Measurements from ENCODE around the gene BBS2.

The BBS2 gene

DNA sequence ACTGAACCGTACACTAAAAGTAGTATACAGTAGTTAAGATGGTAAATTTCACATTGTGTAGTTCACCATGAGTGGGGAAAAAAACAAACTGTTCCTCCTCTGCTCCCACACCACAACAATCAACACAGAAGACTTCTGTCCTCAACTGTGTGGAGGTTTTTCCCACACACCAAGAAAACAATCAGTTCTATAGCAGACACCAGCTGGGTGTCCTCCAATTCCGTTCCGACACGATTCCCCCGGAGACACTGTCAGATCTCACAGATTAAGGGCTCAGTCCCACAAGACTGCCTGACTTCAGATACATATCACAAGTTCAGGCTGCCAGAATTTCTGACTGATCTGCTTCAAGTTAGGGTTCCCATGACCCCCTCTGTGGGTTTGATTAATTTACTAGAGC, 31.8 kb downstream of the BBS2 start:
- Histone ChIP-seq H3K9ac (ENCODE audit: insufficient read length, low read depth) (no peak overlapping the region), H3K36me3 (ENCODE audit: insufficient read depth, insufficient read length, low read length) (peaks cover 4% of the 10 kb centered on the region), H3K9me3 (ENCODE audit: insufficient read depth, low read length) (no peaks in the 10 kb centered on the region; the same call in 1 of the 2 replicates), H3K27me3 (ENCODE audit: insufficient read depth, insufficient read length) (no peaks in the 10 kb centered on the region), H3K4me1 (ENCODE audit: insufficient read depth, insufficient read length) (no peaks in the 10 kb centered on the region), H3K4me3 (ENCODE audit: insufficient read length, low read depth) (no peak overlapping the region)
- DNase-seq (ENCODE audit: low read depth, low spot score): no peak
- no peak for TF ChIP-seq ZNF274 (IDR thresholded peaks at IDR 0.05; ENCODE audit: low read depth, low read length)
- TF ChIP-seq YY1 (IDR thresholded peaks at IDR 0.05; ENCODE audit: insufficient read depth, insufficient read length): no peak
- TF ChIP-seq SUZ12 (IDR thresholded peaks at IDR 0.05; ENCODE audit: extremely low read depth, insufficient read depth, insufficient read length): no peak

DNA sequence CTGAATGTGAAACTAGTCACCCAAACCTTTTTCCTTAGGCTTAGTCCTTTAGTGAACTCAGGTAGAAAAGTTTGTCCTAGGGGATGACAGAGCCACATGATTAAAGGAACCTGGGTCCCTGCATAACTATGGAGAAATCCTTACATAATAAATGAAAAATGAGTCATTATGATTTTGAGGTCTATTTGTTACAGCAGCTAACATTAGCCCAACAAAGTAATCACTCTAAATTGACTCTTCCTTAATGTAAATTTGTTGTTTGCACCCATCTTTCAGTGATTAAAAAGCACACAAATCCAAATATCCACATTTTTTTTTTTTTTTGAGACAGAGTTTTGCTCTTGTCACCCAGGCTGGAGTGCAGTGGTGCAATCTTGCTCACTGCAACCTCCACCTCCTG, 36.4 kb downstream of the BBS2 start:
- H3K9me3 ChIP-seq (ENCODE audit: insufficient read depth, low read length): no peaks in the 10 kb centered on the region; the same call in 1 of the 2 replicates
- peaks cover 20% of the 10 kb centered on the region for H3K36me3 ChIP-seq (ENCODE audit: insufficient read depth, insufficient read length, low read length)

DNA sequence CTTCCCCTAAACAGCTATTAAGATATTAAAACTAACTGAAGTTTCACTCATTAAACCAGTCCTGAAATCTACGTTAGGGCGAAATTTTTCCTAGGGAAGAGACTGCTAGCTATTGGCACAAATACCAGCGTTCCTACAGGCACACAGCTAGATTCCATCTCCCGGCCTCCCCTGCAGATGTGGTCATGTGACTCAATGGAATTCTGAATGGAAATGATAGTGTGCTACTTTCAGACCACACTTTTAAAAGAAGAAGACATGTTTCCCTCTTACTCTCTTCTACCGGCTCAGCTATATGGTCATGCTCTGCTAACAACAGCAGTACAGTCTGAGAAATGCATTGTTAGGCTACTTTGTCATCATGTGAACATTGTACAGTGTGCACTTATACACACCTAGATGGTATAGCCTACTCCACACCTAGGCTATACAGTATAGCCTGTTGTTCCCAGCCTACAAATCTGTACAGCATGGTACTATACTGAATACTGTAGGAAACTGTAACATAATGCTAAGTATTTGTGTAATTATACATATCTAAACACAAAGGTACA, 37.1 kb downstream of the BBS2 start:
- H3K9ac ChIP-seq (ENCODE audit: insufficient read length, low read depth): no peak overlapping the region
- no peak overlapping the region for H3K4me3 ChIP-seq (ENCODE audit: insufficient read length, low read depth)
- no peak for DNase-seq (ENCODE audit: low read depth, low spot score)
- no peaks in the 10 kb centered on the region for H3K4me1 ChIP-seq (ENCODE audit: insufficient read depth, insufficient read length)
- H3K9me3 ChIP-seq (ENCODE audit: insufficient read depth, low read length): no peaks in the 10 kb centered on the region; the same call in 1 of the 2 replicates
- peaks cover 27% of the 10 kb centered on the region for H3K36me3 ChIP-seq (ENCODE audit: insufficient read depth, insufficient read length, low read length)
- H3K27me3 ChIP-seq (ENCODE audit: insufficient read depth, insufficient read length): no peaks in the 10 kb centered on the region
- TF ChIP-seq YY1 (IDR thresholded peaks at IDR 0.05; ENCODE audit: insufficient read depth, insufficient read length) (no peak), SUZ12 (IDR thresholded peaks at IDR 0.05; ENCODE audit: extremely low read depth, insufficient read depth, insufficient read length) (no peak), ZNF274 (IDR thresholded peaks at IDR 0.05; ENCODE audit: low read depth, low read length) (no peak)

More for the DNA sequence above, 36.4 kb downstream of the BBS2 start:
- TF ChIP-seq ZNF274 (IDR thresholded peaks at IDR 0.05; ENCODE audit: low read depth, low read length) (no peak), SUZ12 (IDR thresholded peaks at IDR 0.05; ENCODE audit: extremely low read depth, insufficient read depth, insufficient read length) (no peak), YY1 (IDR thresholded peaks at IDR 0.05; ENCODE audit: insufficient read depth, insufficient read length) (no peak)
- H3K4me3 ChIP-seq (ENCODE audit: insufficient read length, low read depth): no peak overlapping the region
- H3K4me1 ChIP-seq (ENCODE audit: insufficient read depth, insufficient read length): no peaks in the 10 kb centered on the region
- no peak overlapping the region for H3K9ac ChIP-seq (ENCODE audit: insufficient read length, low read depth)
- DNase-seq (ENCODE audit: low read depth, low spot score): no peak
- no peaks in the 10 kb centered on the region for H3K27me3 ChIP-seq (ENCODE audit: insufficient read depth, insufficient read length)

DNA sequence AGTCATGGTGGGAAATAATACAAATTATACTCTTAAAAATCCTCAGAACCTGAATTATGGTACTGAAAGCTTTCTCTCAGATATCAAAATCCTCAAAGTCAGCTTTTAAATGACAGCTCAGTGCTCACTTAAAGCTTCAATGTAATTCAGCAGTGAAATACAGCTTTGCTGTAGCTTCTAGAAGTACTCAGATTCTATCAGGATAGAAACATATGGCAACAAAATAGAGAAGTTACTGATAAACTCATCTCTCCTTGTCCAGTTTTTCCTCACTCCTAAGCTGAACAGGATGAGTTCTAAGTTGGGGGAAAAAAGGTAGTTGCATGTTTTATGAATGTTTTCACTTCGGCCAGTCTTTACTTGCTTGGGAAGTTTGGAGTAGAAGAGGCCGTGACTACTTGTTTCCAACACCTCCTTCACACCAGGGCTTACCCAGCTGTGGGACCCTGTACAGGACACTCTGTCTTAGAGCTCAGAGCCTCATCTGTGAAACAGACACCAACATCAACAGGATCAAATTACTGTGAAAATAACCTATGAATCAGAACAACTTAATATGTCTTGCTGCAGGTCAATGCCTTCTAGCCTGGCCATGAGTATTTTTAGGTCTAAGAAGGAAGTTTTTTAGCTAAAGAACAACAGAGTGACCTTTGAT, 38.2 kb downstream of the BBS2 start:
- no peaks in the 10 kb centered on the region for H3K27me3 ChIP-seq (ENCODE audit: insufficient read depth, insufficient read length)

DNA sequence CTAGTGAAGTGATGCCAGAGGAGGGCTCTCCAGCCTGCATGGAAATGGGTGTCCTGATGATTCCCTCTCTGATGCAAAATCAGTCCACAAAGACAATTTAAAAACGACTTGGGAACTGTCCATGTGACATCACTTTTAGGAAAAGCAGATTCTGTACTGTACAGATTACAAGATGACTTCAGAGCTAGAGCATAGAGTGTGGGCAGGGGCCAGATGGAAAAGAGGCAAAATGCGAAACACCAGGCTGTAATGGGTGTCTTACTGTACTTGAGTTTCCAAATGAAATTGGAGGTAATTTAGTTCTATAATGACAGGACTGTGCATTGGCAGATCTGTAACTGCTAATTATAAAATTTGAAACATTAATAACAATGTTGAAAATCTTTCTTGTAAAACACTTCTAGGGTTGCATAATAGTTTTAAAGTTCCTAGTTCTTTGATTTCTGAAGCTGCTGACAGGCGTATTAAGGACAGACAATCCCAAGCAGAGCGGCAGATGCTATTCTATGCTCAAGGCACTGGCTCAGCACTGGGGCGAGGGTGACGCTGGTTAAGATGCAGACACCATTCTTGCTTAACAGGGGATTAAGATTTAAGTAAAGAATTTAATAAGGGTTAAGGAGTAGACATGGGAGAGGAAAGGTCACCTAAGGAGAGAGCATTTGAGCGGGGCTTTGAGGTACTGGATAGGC, 38.9 kb downstream of the BBS2 start:
- Histone ChIP-seq H3K9me3 (ENCODE audit: insufficient read depth, low read length) (no peaks in the 10 kb centered on the region; the same call in 1 of the 2 replicates), H3K9ac (ENCODE audit: insufficient read length, low read depth) (no peak overlapping the region), H3K4me1 (ENCODE audit: insufficient read depth, insufficient read length) (no peaks in the 10 kb centered on the region), H3K27me3 (ENCODE audit: insufficient read depth, insufficient read length) (no peaks in the 10 kb centered on the region), H3K4me3 (ENCODE audit: insufficient read length, low read depth) (no peak overlapping the region), H3K36me3 (ENCODE audit: insufficient read depth, insufficient read length, low read length) (peaks cover 42% of the 10 kb centered on the region)
- TF ChIP-seq YY1 (IDR thresholded peaks at IDR 0.05; ENCODE audit: insufficient read depth, insufficient read length) (no peak), ZNF274 (IDR thresholded peaks at IDR 0.05; ENCODE audit: low read depth, low read length) (no peak), SUZ12 (IDR thresholded peaks at IDR 0.05; ENCODE audit: extremely low read depth, insufficient read depth, insufficient read length) (no peak)
- DNase-seq (ENCODE audit: low read depth, low spot score): no peak

More for the DNA sequence above, 38.2 kb downstream of the BBS2 start:
- DNase-seq (ENCODE audit: low read depth, low spot score): no peak
- no peaks in the 10 kb centered on the region; the same call in 1 of the 2 replicates for H3K9me3 ChIP-seq (ENCODE audit: insufficient read depth, low read length)
- H3K4me3 ChIP-seq (ENCODE audit: insufficient read length, low read depth): no peak overlapping the region
- no peak for TF ChIP-seq SUZ12 (IDR thresholded peaks at IDR 0.05; ENCODE audit: extremely low read depth, insufficient read depth, insufficient read length)
- TF ChIP-seq ZNF274 (IDR thresholded peaks at IDR 0.05; ENCODE audit: low read depth, low read length): no peak
- TF ChIP-seq YY1 (IDR thresholded peaks at IDR 0.05; ENCODE audit: insufficient read depth, insufficient read length): no peak
- H3K4me1 ChIP-seq (ENCODE audit: insufficient read depth, insufficient read length): no peaks in the 10 kb centered on the region
- H3K36me3 ChIP-seq (ENCODE audit: insufficient read depth, insufficient read length, low read length): peaks cover 35% of the 10 kb centered on the region
- no peak overlapping the region for H3K9ac ChIP-seq (ENCODE audit: insufficient read length, low read depth)

DNA sequence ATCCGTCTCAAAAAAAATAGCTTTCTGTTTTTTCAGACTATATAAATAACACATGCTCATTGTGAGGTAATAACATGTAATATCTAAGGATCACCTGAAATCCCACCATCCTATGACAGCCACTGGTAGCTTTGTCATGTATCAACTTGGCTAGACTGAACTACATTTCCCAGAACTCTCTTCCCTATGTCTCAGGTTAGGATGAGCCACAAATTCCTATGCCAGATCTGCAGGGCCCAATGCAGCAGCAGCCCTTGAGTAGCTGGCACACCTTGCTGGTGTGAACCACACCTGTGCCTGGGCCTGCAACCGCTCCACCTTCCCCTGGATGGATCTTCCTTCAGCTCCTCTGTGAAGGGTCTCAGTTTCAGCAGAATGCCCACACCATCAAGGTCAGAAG, 40.4 kb downstream of the BBS2 start:
- no peak overlapping the region for H3K9ac ChIP-seq (ENCODE audit: insufficient read length, low read depth)
- no peak overlapping the region for H3K4me3 ChIP-seq (ENCODE audit: insufficient read length, low read depth)
- no peaks in the 10 kb centered on the region for H3K27me3 ChIP-seq (ENCODE audit: insufficient read depth, insufficient read length)
- no peaks in the 10 kb centered on the region; the same call in 1 of the 2 replicates for H3K9me3 ChIP-seq (ENCODE audit: insufficient read depth, low read length)
- peaks cover 52% of the 10 kb centered on the region for H3K36me3 ChIP-seq (ENCODE audit: insufficient read depth, insufficient read length, low read length)
- H3K4me1 ChIP-seq (ENCODE audit: insufficient read depth, insufficient read length): no peaks in the 10 kb centered on the region
- no peak for DNase-seq (ENCODE audit: low read depth, low spot score)
- TF ChIP-seq ZNF274 (IDR thresholded peaks at IDR 0.05; ENCODE audit: low read depth, low read length) (no peak), YY1 (IDR thresholded peaks at IDR 0.05; ENCODE audit: insufficient read depth, insufficient read length) (no peak)
